Lower leg skin (tissue), 3 donors: ENCODE measurements around the gene EIF2B4.

Experiments used
- POLR2A ChIP-seq, 2 donors: fragments of 450-650 bp; IDR thresholded peaks; one replicate each; pipeline ENCODE4 v1.6.1; 2016 to 2017; ENCODE audit warnings: antibody characterized with exemption in 2 of 2, mild to moderate bottlenecking in 1 of 2, moderate library complexity in 1 of 2
- TF ChIP-seq, protein P1 (sequence below), 3 donors: fragments of 450-650 bp; IDR thresholded peaks; one replicate each; pipeline ENCODE4 v1.5.1; 2016; ENCODE audit warnings: antibody characterized with exemption in 3 of 3, mild to moderate bottlenecking in 3 of 3, moderate library complexity in 2 of 3

DNA sequence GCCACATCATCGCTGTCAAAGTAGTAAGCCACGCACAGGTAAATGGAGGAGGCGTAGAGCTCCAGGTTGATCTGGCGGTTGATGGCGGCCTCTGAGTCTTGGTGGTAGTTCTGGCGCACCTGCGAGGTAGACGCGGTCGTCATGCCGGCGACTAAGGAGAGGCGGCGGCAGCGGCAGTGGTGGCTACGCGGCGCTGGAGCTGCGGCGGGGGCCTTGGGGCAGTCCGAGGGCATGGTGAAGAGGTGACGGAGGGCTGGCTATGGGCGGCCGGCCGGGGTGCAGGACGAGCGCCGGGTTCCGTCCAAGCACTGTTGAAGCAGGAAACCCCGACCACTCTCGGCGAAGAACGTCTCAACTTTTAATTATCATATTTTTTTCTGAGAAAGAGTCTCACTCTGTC is 23.1 kb upstream of the EIF2B4 start:
- TF ChIP-seq, protein P1, sequence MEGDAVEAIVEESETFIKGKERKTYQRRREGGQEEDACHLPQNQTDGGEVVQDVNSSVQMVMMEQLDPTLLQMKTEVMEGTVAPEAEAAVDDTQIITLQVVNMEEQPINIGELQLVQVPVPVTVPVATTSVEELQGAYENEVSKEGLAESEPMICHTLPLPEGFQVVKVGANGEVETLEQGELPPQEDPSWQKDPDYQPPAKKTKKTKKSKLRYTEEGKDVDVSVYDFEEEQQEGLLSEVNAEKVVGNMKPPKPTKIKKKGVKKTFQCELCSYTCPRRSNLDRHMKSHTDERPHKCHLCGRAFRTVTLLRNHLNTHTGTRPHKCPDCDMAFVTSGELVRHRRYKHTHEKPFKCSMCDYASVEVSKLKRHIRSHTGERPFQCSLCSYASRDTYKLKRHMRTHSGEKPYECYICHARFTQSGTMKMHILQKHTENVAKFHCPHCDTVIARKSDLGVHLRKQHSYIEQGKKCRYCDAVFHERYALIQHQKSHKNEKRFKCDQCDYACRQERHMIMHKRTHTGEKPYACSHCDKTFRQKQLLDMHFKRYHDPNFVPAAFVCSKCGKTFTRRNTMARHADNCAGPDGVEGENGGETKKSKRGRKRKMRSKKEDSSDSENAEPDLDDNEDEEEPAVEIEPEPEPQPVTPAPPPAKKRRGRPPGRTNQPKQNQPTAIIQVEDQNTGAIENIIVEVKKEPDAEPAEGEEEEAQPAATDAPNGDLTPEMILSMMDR (IDR thresholded peaks at IDR 0.05) = no peak
- no peak for TF ChIP-seq POLR2A (IDR thresholded peaks at IDR 0.05)
